ENCODE results near the gene NBPF3.

NBPF3 gene

GRCh38 chr1:21496886-21497285 lies 56.9 kb downstream of the NBPF3 start:
- no peak for TF ChIP-seq CTCF (IDR thresholded peaks at IDR 0.05; ENCODE audit: borderline replicate concordance, insufficient read depth, low read depth, low read length)

GRCh38 chr1:21497466-21498061 lies 57.6 kb downstream of the NBPF3 start:
- TF ChIP-seq CTCF (IDR thresholded peaks at IDR 0.05; ENCODE audit: borderline replicate concordance, insufficient read depth, low read depth, low read length): no peak
- H3K4me3 ChIP-seq (ENCODE audit: low read depth, low read length): no peak overlapping the region

More at GRCh38 chr1:21496886-21497285, 56.9 kb downstream of the NBPF3 start:
- no peak overlapping the region for H3K4me3 ChIP-seq (ENCODE audit: low read depth, low read length)

GRCh38 chr1:21499283-21499950 lies 59.5 kb downstream of the NBPF3 start:
- H3K4me3 ChIP-seq (ENCODE audit: low read depth, low read length): no peak overlapping the region
- no peak for TF ChIP-seq CTCF (IDR thresholded peaks at IDR 0.05; ENCODE audit: borderline replicate concordance, insufficient read depth, low read depth, low read length)

GRCh38 chr1:21503706-21504377 lies 63.9 kb downstream of the NBPF3 start:
- TF ChIP-seq CTCF (IDR thresholded peaks at IDR 0.05; ENCODE audit: borderline replicate concordance, insufficient read depth, low read depth, low read length): no peak
- no peak overlapping the region for H3K4me3 ChIP-seq (ENCODE audit: low read depth, low read length)

- no peak overlapping the region for H3K4me3 ChIP-seq (ENCODE audit: low read depth, low read length)
- no peak for TF ChIP-seq CTCF (IDR thresholded peaks at IDR 0.05; ENCODE audit: borderline replicate concordance, insufficient read depth, low read depth, low read length)
Measured at GRCh38 chr1:21506804-21507203, 66.9 kb downstream of the NBPF3 start.

GRCh38 chr1:21507511-21508270 lies 67.8 kb downstream of the NBPF3 start:
- TF ChIP-seq CTCF (IDR thresholded peaks at IDR 0.05; ENCODE audit: borderline replicate concordance, insufficient read depth, low read depth, low read length): no peak
- H3K4me3 ChIP-seq (ENCODE audit: low read depth, low read length): no peak overlapping the region
